ENCODE data around the gene IL18R1. TPM values are rescaled to one million over a fixed set of nuclear protein-coding genes. Genes with fewer than 3 reads are reported as not detected.

Gene IL18R1
- total and polyA plus RNA-seq, 2 experiments from 2014 or later = 19.7 to 25.5 TPM

DNA sequence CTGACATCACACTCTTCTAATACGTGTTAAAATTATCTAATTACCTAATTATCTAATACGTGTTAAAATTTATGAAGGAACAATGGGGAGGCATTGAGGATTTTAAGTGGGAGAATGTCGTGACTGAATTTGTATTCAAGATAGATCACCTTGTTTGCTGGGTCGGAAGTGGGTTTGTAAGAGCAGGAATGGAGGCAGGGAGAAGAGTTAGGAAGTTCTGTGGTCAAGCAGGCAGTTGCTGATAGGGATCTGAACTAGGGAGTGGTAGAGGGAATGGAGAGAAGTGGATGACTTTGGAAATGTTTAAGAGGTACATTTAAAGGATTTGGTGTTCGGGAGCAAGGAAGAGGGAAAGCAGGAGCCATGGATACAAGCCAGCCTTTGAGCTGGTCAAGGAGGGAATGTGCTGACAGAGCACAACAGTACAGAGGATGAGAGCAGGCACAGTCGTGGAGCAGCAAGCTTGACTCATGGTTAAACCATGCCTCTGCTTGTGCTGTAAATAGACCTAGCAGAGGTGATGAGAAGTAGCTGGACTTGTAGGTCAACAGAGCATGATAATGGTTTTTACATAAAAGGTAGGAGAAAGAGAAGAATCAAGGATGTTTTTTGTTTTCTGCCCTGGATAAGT lies 83.6 kb downstream of the IL18R1 start:
- Histone ChIP-seq H3K9me3 (ENCODE audit: low read depth) (no peaks in the 10 kb centered on the region), H3K79me2 (no peaks in the 10 kb centered on the region), H2AFZ (no peak overlapping the region), H3K36me3 (replicated peaks; ENCODE audit: insufficient read depth, low read depth) (no peaks in the 10 kb centered on the region), H3K9me2 (replicated peaks; ENCODE audit: insufficient read depth) (no peaks in the 10 kb centered on the region), H4K20me1 (ENCODE audit: insufficient read depth, poor library complexity, severe bottlenecking) (no peaks in the 10 kb centered on the region), H3K4me3 (no peak overlapping the region), H3K4me2 (no peak overlapping the region), H3K27ac (peak overlapping the region; percentile 52), H3K4me1 (ENCODE audit: insufficient read depth) (peaks cover 3% of the 10 kb centered on the region), H3K27me3 (no peaks in the 10 kb centered on the region)
- peak; percentile 80 for DNase-seq (ENCODE audit: low spot score)
- 69% methylated on average over 6 of the region's 6 CpGs for WGBS (ENCODE audit: low lambda C conversion rate, missing lambda C conversion rate)
- TF ChIP-seq, protein P1, sequence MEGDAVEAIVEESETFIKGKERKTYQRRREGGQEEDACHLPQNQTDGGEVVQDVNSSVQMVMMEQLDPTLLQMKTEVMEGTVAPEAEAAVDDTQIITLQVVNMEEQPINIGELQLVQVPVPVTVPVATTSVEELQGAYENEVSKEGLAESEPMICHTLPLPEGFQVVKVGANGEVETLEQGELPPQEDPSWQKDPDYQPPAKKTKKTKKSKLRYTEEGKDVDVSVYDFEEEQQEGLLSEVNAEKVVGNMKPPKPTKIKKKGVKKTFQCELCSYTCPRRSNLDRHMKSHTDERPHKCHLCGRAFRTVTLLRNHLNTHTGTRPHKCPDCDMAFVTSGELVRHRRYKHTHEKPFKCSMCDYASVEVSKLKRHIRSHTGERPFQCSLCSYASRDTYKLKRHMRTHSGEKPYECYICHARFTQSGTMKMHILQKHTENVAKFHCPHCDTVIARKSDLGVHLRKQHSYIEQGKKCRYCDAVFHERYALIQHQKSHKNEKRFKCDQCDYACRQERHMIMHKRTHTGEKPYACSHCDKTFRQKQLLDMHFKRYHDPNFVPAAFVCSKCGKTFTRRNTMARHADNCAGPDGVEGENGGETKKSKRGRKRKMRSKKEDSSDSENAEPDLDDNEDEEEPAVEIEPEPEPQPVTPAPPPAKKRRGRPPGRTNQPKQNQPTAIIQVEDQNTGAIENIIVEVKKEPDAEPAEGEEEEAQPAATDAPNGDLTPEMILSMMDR (IDR thresholded peaks at IDR 0.05; ENCODE audit: poor library complexity) = no peak
- TF ChIP-seq EZH2 (IDR thresholded peaks at IDR 0.05; ENCODE audit: borderline replicate concordance) = no peak
- TF ChIP-seq EZH2phosphoT487 (IDR thresholded peaks at IDR 0.05; ENCODE audit: low read depth, severe bottlenecking, unreplicated experiment) = no peak

DNA sequence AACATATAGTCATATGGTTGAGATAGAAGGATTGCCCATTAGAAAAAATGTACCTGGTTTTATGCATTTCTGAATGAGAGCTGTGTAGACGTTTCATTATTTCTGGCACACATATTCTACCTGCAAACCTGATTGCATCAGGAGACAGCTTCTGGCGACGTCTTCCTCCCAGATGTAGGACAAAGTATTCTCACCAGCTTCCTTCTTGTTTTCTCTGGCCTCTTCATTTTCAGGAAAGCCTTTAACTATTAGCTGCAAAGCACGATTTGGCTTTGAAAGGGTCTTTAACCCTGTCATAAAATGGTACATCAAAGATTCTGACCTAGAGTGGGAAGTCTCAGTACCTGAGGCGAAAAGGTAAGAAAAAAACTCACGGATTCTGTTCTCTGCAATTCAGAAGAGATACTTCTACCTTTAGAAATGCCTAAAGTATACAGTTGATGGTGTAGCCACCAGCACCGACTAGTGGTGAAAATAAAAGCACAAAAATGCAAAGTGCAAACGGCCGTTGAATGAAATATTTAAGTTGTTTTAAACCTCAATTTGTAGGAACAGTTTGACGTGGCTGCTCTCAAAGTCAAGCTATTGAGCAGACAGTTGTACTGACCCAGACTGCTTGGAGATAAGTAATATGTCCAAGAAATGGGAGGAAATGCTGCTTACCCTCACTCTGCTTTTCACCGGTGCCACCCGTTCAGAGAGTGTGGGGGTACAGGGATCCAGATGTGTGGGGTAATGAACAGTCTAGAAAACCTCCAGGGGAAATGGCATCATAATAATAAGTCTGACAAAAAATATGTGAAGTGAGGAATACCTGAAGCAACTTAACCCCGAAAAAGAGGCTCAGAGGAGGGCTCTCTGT lies 87.6 kb downstream of the IL18R1 start:
- no peaks in the 10 kb centered on the region for H3K36me3 ChIP-seq (replicated peaks; ENCODE audit: insufficient read depth, low read depth)
- no peaks in the 10 kb centered on the region for H4K20me1 ChIP-seq (ENCODE audit: insufficient read depth, poor library complexity, severe bottlenecking)
- no peaks in the 10 kb centered on the region for H3K9me3 ChIP-seq (ENCODE audit: low read depth)
- H3K79me2 ChIP-seq = no peaks in the 10 kb centered on the region
- TF ChIP-seq EZH2 (IDR thresholded peaks at IDR 0.05; ENCODE audit: borderline replicate concordance) = no peak
- TF ChIP-seq, protein P1 (IDR thresholded peaks at IDR 0.05; ENCODE audit: poor library complexity) = peak; percentile 89
- no peak overlapping the region for H2AFZ ChIP-seq
- DNase-seq (ENCODE audit: low spot score) = peak; percentile 47
- H3K27ac ChIP-seq = no peak overlapping the region
- no peaks in the 10 kb centered on the region for H3K27me3 ChIP-seq
- 35% methylated on average over 13 of the region's 13 CpGs for WGBS (ENCODE audit: low lambda C conversion rate, missing lambda C conversion rate)
- no peaks in the 10 kb centered on the region for H3K9me2 ChIP-seq (replicated peaks; ENCODE audit: insufficient read depth)
- no peak overlapping the region for H3K4me3 ChIP-seq
- H3K4me1 ChIP-seq (ENCODE audit: insufficient read depth) = peaks cover 3% of the 10 kb centered on the region
- H3K4me2 ChIP-seq = peak overlapping the region; percentile 30

DNA sequence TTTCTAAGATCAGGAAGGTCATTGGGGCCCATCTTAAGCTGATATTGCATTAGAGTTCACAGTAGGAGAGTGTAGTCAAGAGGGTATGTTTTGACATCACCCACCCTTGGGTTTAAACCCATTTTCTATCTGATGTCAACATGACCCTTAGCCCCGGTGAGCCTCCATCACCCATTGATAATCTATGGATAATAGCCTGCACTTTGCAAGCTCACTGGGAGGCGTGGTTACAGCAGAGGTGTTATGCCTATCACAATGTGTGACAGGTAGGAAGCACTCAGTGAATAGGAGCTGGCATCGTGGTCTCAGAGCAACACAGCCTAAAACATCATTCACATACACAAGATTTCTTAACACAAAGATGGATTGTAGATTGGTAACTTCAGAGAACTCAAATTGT lies 88.6 kb downstream of the IL18R1 start:
- Histone ChIP-seq H3K4me2 (no peak overlapping the region), H3K9me2 (replicated peaks; ENCODE audit: insufficient read depth) (no peaks in the 10 kb centered on the region), H3K27ac (no peak overlapping the region), H4K20me1 (ENCODE audit: insufficient read depth, poor library complexity, severe bottlenecking) (no peaks in the 10 kb centered on the region), H3K4me3 (no peak overlapping the region), H3K36me3 (replicated peaks; ENCODE audit: insufficient read depth, low read depth) (no peaks in the 10 kb centered on the region), H3K79me2 (no peaks in the 10 kb centered on the region), H3K4me1 (ENCODE audit: insufficient read depth) (no peaks in the 10 kb centered on the region), H3K27me3 (no peaks in the 10 kb centered on the region), H2AFZ (no peak overlapping the region), H3K9me3 (ENCODE audit: low read depth) (no peaks in the 10 kb centered on the region)
- 52% methylated on average over 3 of the region's 3 CpGs for WGBS (ENCODE audit: low lambda C conversion rate, missing lambda C conversion rate)
- TF ChIP-seq EZH2 (IDR thresholded peaks at IDR 0.05; ENCODE audit: borderline replicate concordance) (no peak), EZH2phosphoT487 (IDR thresholded peaks at IDR 0.05; ENCODE audit: low read depth, severe bottlenecking, unreplicated experiment) (no peak)
- TF ChIP-seq, protein P1 (IDR thresholded peaks at IDR 0.05; ENCODE audit: poor library complexity) = no peak
- no peak for DNase-seq (ENCODE audit: low spot score)

Data from hepatocyte (in vitro differentiated cells).